COR-L47 (cell line): ENCODE results near the gene PRKCD.

Experiments used
- DNase-seq: peaks from one replicate; lab custom pipeline; 2025; lab: John Stamatoyannopoulos, UW

The PRKCD gene

GRCh38 chr3:53160660-53161449, at the start of gene PRKCD:
TSS of gene PRKCD (plus strand) at chr3:53161209. CDS start at chr3:53178423, 17,214 bp downstream.
- peak; percentile 26 for DNase-seq

DNA sequence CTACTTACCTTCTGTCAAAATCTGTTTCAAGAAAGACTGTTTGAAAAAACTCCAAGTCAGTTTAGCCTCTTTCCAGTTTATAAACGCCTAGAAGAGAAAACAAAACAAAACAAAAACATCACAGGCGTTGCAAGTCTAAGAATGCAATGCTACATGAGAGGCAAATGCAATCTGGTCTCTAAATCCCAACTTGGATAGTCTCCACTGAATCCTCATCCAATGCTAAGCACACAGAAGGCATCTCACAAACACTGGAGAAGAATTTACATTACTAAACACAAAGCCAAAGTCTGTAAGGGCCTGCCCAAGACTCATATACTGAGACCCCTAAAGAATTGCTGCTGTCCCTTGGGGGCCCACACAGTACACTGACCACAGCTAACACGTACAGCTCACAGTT, 49.2 kb upstream of the PRKCD start:
- no peak for DNase-seq

- DNase-seq: no peak
Measured at GRCh38 chr3:53113293-53114010, 47.6 kb upstream of the PRKCD start.

- DNase-seq: peak; percentile 31
Measured at GRCh38 chr3:53114011-53114400, 47.0 kb upstream of the PRKCD start.

- no peak for DNase-seq
Measured at GRCh38 chr3:53114412-53115074, 46.5 kb upstream of the PRKCD start.

DNA sequence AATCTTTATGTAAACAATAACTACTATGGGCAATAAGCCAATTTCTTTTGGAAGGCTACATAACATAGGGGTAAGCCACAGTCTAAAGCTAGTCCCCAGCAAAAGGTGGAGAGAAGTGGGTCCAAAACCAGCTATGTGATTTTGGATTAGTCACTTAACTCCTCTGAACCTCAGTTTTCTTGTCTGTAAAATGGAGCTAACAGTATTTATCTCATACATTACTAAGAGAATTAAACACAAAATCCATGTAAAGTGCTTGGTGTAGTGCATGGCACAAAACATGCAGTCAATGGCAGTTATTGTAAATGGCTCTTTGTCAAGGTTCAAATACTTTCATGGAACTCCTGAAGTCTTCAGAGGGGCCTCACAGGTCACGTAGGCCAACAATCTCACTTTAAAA, 44.1 kb upstream of the PRKCD start:
- DNase-seq: no peak

GRCh38 chr3:53120336-53120735, 40.7 kb upstream of the PRKCD start:
- no peak for DNase-seq

- no peak for DNase-seq
Measured at GRCh38 chr3:53122255-53122932, 38.6 kb upstream of the PRKCD start.

DNA sequence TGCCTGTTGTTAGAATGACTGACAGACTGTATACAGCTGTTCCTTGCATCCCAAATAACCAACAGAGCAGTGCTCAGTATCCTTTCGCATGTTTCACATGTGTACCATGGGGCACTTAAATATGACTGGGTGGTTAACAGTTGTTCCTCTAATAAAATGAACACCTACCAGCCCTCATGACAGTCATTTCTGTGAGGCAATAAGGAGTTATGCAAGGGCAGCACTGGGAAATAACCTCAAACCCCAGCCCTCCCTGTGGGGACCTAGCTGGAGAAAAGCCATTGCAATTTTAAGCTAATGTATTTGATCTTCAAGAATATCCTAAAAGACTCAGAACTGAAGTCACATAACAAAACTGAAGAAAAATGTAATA, 38.1 kb upstream of the PRKCD start:
- DNase-seq: no peak

GRCh38 chr3:53123510-53123909, 37.5 kb upstream of the PRKCD start:
- DNase-seq: no peak

- no peak for DNase-seq
Measured at GRCh38 chr3:53123953-53124352, 37.1 kb upstream of the PRKCD start.

GRCh38 chr3:53126601-53127000, 34.4 kb upstream of the PRKCD start:
- no peak for DNase-seq

DNA sequence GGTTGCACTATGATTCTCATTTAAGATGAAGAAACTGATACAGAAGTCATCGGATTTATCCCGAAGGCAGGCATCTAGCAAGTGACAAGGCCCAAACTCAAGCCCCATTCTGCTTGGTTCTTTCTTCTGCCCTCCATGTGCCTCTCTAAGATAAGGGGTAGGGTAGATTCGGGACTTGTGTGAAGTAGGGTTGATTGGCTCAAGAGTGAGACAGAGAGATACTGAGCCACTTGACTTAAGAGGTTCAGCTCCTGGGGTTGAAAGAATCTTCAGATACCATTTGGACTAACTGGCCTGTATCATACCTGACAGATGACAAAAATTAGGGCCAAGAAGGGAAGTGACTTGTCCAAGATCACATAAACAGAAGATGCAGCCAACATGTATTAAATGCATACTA, 31.7 kb upstream of the PRKCD start:
- no peak for DNase-seq

GRCh38 chr3:53130179-53131061, 30.6 kb upstream of the PRKCD start, which contains the start of gene RFT1:
TSS of gene RFT1 (minus strand) at chr3:53130435. CDS start at chr3:53130400, 35 bp downstream.
- peak; percentile 83 for DNase-seq

- DNase-seq: no peak
Measured at GRCh38 chr3:53131096-53131495, 29.9 kb upstream of the PRKCD start.

- no peak for DNase-seq
Measured at GRCh38 chr3:53132347-53132746, 28.7 kb upstream of the PRKCD start.

GRCh38 chr3:53134631-53135232, 26.3 kb upstream of the PRKCD start:
- DNase-seq: peak; percentile 3

DNA sequence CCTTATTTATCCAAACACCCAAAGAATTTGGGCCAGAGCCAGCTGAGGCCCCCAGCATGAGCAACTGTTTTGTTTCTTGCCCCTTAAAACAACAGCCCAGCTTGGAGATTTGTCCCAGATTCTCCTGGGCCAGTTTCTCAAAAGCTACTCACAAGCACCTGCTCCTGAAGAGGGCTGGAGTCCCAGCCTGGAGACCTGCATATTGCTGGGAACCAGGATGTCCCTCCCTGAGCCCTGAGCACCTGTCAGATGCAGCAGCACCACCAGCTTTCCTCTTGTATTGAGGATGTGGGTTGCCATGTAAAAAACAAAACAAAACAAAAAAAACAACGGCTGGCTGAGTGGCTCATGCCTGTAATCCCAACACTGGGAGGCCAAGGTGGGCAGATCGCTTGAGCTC, 23.8 kb upstream of the PRKCD start:
- no peak for DNase-seq

GRCh38 chr3:53137835-53138446, 23.1 kb upstream of the PRKCD start:
- DNase-seq: no peak
